NCI-H2196 treated with DMSO at 0.1 percent for 48 hours (cell line): ENCODE measurements around the gene EXOC4.

ENCODE experiments used
- DNase-seq: peaks from one replicate; lab custom pipeline; 2025; ENCODE audit not compliant: unreplicated experiment; lab: John Stamatoyannopoulos, UW

EXOC4 gene

DNA sequence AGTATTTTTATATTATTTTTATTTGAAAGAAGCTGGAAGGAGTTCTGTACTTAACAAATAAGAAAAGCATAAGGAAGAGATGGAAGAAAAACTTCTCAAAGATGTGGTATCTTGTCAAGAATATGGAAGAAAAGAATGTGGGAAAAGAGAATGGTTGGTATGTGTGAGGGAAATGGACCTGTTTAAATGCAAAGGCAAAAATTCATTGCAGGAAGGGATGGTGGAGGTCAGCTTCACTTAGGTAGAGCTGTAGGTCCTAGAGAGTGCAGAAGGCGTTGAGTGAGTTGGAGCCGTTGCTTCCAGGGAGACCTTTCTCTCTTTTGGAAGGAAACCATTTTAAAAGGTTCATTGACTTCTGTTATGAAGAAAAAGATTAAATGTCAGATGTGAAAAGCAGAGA, 107.3 kb downstream of the EXOC4 start:
- no peak for DNase-seq

DNA sequence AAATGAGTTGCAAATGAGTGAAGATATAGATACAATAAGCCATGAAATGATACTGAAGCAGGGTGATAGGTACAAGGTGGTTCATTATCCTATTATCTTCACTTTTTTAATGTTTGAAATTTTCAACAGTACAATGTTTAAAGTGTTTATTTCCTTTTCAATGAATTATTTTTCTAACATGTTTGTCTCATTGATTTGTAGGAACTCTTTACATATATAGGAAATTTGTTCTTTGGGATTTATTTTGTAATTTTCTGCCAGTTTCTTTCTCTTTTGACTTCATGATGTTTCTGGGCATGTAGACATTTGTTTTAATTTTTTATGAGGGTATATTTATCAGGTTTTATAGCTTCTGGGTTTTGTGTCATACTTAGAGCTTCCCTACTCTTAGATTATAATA, 108.9 kb downstream of the EXOC4 start:
- no peak for DNase-seq

DNA sequence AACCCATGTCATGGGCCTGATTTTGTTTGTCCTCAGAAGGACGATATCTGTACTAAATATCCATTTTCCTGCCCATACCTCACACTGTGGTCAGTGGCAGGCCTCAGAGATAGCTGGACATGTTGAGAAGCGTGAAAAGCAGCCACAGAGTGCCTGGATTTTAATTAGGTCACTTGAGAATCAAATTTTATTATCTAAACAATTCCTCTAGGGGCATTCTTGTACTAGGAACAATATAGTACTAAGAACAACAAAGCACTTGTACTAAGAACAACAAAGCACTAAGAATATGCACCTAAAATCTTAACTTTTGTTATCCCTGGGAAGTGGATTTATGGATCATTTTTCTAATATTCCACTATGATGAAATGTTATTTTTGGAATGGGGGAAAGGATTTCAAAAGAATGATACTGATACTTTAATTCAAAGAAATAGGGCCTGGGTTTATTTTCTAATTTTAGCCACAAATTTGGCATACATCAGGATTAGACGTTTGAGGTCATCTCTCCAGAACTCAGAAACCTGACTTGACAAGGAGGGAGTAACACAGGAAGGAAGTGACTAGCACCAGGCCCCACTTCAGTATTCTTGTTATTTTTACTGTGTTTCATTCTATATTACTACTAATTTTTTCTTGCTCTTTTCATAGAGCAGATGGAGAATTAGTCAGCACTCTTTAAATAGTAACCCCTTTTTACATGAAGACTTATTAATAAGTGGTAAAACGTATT, 112.2 kb downstream of the EXOC4 start:
- no peak for DNase-seq

DNA sequence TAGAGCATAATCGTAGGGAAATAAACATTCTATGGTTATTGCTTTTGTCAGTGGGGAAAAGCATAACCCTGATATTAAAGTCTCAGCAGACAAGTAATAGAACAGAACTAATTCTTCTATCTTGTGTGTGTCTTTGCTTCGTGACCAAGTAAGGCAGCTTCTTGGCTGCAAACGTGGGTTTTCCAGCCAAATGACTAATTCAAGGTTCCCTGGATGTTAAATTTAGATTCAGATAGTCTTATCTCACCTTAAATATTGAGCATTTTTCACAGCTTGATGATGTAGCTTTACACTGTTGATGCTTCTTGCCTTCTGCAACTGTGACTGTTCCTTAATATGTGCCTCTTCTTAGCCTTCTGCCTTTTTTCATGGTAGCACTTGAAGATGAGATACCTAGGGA, 113.0 kb downstream of the EXOC4 start:
- DNase-seq = no peak

DNA sequence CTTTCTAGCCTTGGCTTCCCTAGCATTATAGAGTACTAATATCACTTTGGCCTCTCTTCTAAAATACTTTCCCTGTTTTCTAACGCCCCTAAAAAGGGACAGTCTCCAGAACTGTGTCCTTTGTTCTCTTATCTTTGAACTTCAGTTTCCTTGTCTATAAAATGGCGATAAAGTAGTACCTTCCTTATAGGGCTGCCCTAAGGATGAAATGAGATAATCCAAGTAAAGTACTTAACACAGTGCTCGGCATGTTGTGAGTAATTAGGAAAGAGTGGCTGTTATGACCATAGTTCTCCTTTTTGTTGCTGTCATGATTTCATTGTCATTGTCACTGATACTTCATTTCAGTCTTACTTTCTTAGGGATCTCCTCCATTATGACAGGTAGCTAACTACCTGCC, 114.7 kb downstream of the EXOC4 start:
- DNase-seq = no peak

DNA sequence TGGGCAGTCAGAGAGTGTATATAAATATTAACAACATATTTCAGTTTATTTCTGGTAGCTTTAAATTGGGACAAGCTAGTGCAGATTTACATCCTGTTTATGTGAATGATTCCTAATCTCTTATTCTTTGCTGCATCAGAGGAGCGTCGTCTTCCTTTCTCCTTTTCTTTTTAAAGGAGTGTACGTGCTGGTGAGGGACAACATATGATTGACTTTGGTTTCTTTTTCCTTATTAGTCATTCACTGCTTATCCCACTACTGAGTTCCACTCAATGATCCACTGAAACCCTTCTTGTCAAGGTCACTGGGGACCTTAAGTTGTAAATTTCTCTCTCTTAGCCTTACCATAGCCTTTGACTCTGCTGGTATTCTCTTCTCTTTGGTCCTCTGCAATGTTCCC, 116.3 kb downstream of the EXOC4 start:
- DNase-seq = no peak

DNA sequence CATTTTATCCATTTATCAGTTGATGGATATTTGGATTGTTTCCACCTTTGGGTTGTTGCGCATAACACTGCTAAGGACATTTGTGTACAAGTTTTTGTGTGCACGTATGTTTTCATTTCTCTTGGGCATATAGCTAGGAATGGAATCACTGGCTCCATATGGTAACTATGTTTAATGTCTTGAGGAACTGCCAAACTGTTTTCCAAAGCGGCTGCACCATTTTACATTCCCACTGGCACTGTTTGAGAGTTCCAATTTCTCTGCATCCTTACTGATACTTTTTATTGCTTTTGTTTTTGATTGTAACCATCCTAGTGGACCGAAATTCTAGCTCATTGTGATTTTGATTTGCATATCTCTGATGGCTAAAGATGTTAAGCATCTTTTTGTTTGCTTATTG, 118.7 kb downstream of the EXOC4 start:
- no peak for DNase-seq

DNA sequence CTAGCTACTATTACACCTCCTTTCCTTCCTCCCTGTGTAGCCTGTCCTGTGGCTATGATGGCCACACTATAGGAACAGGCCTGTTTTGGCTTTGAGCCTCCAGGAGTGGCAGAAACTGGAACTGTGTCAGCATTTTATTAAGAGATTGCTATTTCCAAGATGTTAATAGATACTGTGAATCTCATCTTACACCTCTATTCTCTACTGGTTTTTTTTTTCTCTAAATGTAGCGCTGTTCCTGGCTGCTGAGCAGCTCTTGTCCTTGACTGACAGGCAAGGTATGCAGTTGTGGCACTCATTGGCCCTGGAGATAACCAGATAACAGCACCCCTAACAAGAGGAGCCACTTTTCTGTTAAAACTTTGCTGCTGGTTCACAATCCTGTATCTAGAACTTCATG, 119.5 kb downstream of the EXOC4 start:
- DNase-seq = no peak

DNA sequence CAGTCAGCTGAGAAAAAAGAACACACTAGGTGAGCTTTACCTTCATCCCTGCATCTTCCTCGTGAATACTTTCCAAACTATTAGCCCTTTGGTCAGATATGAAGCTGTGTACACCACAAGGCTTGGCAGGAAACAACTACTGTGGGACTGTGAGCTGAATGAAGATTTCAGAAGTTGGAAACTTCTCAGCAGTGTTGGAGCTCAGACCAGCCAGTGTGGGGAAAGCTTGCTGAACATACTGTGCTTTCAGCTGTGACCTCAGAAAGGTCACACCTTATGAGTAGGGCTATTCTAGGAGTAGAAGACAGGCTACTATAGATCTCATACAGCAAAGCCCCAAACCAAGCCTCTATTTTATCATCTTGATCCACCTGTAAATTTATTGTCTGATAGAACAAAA, 123.6 kb downstream of the EXOC4 start:
- DNase-seq = no peak

DNA sequence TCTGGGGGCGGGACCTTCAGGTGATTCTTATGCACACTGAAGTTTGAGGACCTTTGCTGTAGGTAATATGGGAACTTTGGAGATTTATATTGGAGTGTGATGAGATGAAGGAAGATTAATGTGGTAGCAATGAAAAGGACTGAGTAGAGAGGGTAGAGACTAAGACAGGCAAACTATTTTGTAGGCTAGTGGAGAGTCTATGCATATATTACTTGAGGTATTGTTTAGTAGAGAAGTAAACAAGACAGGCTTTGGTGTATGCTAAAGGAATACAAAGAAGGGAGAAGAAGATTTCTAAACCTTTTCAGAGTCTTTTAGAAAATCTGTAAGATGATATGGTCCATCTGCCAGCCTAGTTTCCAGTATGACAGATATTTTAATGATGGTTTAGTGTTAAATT, 129.1 kb downstream of the EXOC4 start:
- DNase-seq = no peak

DNA sequence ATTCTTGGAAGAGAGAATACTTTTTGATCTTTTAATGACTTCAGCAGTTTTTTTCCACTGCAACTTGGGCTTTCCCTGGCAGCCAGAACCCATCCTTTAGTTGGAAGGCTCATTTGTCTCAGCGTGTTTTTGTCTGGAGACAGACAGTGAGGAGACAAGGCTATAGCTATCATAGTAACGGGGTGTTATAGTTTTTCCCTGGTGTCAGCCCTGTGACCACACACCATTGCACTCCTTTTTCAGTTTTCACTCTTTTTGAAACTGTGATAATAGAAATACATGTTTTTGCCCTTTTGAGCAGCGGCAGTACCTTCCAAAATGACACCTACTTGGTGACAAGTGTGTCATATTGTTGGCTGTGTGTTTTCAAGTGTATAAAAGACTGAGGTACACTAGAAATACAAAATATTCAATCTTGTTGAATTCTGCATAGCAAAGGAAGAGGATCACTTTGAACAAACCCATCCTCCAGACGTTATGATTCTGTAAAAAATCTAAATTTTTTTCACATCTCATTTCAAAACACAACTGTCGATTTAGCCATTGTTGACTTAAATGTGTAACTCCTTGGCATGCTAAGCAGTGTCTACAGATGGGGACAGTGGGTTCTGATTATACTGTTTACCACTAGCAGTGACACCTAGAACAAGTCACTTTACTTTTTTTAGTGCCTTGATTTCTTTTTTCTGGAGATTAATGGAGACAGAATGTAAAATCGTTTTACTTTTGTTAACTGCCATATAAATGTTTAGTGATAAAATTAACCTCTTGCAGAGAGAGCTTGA, 130.1 kb downstream of the EXOC4 start:
- no peak for DNase-seq

DNA sequence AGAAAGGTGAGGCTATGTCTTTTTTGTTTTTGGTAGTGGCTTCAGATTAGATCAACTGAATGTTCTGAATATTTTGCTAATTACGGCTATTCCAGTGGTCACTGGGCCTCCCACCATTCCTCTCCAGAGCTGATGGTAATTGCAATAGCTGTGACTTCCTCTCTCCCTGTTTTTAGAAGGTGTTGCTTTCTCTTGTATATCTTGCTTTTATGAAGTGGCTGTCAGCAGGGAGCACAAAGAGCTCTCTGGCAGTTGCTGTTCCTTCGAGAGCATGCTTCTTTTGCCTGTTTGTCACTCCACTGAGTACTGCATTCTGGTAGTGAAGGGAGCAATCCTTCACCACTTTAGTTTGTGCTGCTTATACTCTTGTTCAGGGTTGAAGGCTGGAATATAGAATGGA, 133.3 kb downstream of the EXOC4 start:
- DNase-seq = no peak

DNA sequence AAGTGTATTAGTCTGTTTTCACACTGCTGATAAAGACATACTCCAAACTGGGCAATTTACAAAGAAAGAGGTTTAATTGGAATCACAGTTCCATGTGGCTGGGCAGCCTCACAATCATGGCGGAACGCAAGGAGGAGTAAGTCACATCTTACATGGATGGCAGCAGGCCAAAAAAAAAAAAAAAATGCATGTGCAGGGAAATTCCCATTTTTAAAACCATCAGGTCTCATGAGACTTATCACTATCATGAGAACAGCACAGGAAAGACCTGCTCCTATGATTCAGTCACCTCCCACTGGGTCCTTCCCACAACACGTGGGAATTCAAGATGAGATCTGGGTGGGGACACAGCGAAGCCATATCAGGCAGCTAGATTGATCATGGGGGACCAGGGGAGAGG, 136.8 kb downstream of the EXOC4 start:
- DNase-seq = no peak

DNA sequence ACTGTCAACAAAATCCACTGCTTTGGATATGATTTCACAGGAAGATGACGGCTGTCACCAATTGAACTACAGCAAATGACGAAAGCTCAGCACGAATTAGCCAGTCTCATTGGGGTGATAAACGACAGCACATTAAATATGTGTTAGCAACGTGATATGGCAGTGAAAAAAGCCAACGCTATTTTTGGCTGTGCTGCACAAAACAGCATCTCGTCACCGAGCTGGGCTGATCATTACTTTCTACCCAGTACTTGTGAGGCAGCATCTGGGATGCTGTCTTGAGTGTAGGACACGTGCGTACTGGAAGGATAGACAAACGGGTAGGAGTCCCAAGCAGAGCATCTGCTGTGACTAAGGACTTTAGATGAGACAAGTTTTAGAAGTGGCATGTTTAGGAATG, 138.3 kb downstream of the EXOC4 start:
- no peak for DNase-seq

DNA sequence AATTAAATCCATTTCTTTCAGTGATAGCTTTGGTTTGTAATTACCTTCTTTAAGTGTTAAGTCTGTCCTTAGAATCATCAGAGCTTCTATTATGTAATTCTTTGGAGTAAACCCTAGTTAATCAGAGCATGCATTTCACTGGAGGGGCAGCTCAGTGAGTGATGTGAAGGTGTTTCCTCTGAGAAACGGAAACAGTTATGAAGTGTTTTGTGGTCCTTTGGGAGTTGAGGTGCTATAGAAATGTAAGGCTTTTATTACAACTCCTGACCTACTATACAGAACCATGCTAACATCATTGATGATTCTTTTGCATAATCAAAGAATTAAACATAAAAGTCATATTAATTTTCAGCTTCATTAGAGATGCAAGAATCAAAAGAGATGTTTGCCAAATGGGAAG, 141.5 kb downstream of the EXOC4 start:
- no peak for DNase-seq

DNA sequence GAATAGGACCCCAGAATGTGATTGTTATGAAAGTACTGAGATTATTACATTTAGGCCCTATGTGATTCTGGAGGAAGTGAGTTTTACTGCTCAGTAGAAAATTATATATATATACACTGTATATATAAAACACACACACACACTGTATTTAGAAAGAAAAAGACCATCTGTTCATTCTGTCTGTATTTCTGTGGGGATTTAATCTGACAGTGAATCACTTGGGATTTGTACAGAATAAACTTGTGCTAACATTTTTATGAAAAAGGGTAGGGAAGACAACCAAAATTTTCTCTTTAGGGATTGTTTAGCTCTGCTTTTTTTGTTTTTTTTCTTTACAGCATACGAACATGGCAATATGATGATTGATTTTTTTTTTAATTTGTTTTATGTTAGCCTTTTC, 142.7 kb downstream of the EXOC4 start:
- no peak for DNase-seq

DNA sequence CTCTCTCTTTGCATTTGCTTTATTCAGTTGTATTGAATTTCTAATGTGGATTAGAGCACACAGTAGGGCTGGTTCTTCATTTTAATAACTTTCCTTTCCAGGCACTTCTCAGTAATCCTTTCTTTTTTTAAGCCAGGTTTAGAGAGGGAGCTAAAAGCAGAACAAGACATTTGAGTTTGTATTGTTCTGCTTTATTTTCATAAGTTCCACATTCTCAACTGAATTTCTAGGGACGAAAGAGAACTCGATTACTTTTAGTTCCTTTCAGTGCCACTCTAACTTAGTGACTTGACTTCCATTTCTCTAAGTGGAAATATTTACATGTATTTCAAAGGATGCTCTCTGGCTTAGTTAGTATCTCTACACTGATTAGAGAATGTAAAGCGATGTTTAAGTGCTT, 145.6 kb downstream of the EXOC4 start:
- no peak for DNase-seq

DNA sequence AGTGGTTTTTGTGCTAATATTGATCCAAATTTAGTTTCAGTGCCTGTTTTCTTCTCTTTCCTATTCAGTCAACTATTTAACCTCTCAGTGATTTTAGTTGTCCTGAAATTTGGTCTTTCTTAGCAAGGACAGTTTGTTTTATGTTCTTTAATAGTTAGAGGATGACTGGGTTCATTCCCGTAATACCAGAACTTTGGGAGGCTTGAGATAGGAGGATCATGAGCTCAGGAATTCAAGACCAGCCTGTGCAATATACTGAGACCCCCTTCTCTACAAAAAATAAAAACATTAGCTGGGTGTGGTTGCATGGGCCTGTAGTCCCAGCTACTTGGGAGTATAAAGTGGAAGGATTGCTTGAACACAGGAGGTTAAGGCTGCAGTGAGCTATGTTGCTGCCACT, 148.3 kb downstream of the EXOC4 start:
- DNase-seq = no peak

DNA sequence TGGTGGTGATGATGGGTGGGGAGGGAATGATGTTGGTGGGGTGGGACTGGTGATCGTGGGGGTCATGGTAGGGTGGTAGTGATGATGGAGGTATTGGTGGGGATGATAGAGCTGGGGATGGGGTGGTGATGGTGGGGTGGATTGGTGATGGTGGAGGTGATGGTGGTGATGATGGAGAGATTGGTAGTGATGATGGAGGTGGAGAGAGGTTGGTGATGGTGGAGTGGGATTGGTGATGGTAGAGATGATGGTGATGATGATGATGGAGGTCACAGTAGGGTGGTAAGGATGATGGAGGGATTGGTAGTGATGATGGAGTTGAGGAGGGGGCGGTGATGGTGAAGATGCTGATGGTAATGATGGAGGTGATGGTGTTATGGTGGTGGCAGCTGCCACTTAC, 155.3 kb downstream of the EXOC4 start:
- DNase-seq = no peak

DNA sequence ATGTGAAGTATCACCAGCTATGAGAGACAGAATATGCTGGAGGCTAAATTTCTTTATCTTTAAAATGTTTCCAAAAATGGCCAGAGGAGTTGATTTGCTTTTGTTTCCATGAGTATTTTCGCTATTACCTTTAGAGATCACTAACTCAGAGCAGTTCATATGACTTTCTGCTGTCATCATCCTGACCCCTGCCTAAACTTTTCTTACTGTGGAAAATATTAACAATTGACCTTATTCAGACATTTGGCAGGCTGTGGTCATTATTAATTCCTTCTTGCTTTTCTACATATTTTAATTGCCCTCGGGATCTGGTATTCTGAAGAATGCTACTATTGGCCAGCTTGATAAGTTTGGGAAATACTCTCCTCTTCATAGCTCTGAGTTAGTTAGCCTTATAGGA, 156.5 kb downstream of the EXOC4 start:
- DNase-seq = no peak

DNA sequence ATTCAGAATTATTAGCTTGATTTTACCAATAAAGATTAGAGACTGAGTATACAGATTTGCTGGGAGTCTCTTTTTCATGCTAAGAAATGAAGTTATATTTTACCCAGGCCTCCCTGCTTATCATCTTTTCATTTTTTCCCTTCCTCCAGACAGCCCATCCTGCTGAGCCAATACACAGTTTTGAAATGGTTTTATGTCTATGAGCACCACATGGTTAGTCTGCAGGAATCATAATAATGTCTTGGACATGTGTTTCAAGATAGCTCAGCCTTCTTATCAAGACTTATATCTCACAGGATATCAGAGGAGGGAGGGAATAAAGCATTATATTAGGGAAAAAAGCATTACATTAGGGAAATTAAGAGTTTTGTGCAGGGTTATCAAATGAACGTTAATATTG, 157.1 kb downstream of the EXOC4 start:
- no peak for DNase-seq

DNA sequence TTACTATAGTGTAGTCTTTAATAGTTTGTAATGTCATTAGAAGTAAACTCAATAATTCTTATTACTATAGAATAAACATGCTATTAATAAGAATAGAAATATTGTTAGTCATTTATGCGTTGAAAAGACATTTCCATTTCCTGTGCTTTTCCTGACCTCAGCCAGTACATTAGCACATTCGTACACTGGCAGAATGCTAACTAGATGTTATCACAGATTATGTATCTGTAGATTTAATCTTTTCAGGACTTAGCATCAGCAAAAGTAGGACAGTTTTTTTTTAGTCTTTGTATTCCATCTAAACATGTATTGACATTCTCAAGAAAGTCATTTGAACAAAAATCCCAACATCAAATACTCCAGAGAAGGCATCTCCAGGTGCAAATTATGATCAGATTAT, 158.5 kb downstream of the EXOC4 start:
- DNase-seq = no peak

DNA sequence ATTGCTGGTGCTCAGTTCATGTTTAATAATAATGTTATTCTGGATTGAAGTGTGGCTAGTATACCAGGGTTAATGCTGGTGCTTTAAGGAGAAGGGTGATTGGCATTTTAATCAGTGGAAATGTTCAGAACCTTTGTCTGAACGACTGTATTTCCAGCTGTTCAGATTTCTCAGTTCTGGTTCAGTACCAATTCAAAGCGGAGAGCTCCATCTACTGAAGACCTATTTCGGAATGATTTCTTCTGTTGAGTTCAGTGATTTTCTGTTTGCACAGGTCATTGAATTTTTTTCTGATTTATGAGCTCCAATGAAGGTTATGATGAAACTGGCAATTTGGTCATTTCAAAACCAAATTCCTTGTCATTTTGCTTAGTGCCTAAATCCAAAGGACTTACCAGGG, 160.1 kb downstream of the EXOC4 start:
- no peak for DNase-seq
